BJ (cell line): Measurements from ENCODE around the gene PATL2. TPM values are rescaled to one million over a fixed set of nuclear protein-coding genes. Genes with fewer than 3 reads are reported as not detected.

Source experiments
- CTCF ChIA-PET: fragments of 350-600 bp; formaldehyde crosslinking; extraction: SDS; loops from one replicate; lab custom pipeline; 2021; ENCODE audit warnings: antibody characterized with exemption, inconsistent platforms; lab: Yijun Ruan, JAX
- POLR2A ChIA-PET: fragments of 300-600 bp; sonication (Branson Sonifier 250); formaldehyde crosslinking; extraction: SDS; loops from one replicate; lab custom pipeline; 2021; ENCODE audit warnings: antibody characterized with exemption; lab: Charles Lee
- DNase-seq: peaks from one replicate; pipeline ENCODE4 v3.0.0-alpha.2; 2011; ENCODE audit warnings: low read depth
- H3K27me3 ChIP-seq: 2 replicates; pipeline ENCODE4 v1.6.0; 2011; ENCODE audit warnings: low read length; ENCODE audit not compliant: control insufficient read depth, insufficient read depth
- H3K36me3 ChIP-seq: 2 replicates; pipeline ENCODE4 v1.5.1; 2011; ENCODE audit warnings: low read length; ENCODE audit not compliant: control insufficient read depth, insufficient read depth
- H3K4me3 ChIP-seq: 2 replicates; pipeline ENCODE4 v1.5.1; 2011; ENCODE audit warnings: low read depth, mild to moderate bottlenecking, control low read depth, low read length
- polyA plus RNA-seq: library from polyadenylated mRNA; depleted of rRNA; stranded (reverse); fragments of >200 nt; gene quantifications from 2 replicates; pipeline ENCODE4 v1.2.3, GENCODE V29; 2011
- TF ChIP-seq, protein P1 (sequence below): IDR thresholded peaks from 2 replicates; pipeline ENCODE4 v1.5.1; 2011; ENCODE audit warnings: low read depth, mild to moderate bottlenecking, control low read depth, inconsistent platforms, low read length, moderate library complexity; ENCODE audit not compliant: insufficient read depth

The PATL2 gene
- polyA plus RNA-seq, 1 experiment = 0.12 TPM

DNA sequence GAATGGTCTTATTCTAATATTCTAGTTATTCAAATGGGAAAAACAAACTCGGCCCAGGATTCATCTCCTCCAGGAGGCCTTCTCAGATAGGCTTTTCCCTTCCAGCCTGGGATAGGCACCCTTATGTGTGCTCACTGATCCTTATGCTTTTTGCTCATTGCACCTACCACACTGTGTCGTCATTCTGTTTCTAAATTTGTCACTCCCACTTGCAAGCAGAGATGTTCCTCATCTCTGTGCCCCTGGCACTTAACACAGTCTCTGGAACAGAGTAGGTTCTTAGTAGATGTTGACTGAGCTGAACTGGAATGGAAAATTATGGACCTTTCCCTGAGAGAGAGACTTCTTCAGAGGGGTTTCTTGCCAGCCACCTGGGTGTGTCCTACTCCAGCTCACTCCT is 28.9 kb downstream of the PATL2 start:
- H3K27me3 ChIP-seq = peaks cover 12% of the 10 kb centered on the region
- TF ChIP-seq, protein P1, sequence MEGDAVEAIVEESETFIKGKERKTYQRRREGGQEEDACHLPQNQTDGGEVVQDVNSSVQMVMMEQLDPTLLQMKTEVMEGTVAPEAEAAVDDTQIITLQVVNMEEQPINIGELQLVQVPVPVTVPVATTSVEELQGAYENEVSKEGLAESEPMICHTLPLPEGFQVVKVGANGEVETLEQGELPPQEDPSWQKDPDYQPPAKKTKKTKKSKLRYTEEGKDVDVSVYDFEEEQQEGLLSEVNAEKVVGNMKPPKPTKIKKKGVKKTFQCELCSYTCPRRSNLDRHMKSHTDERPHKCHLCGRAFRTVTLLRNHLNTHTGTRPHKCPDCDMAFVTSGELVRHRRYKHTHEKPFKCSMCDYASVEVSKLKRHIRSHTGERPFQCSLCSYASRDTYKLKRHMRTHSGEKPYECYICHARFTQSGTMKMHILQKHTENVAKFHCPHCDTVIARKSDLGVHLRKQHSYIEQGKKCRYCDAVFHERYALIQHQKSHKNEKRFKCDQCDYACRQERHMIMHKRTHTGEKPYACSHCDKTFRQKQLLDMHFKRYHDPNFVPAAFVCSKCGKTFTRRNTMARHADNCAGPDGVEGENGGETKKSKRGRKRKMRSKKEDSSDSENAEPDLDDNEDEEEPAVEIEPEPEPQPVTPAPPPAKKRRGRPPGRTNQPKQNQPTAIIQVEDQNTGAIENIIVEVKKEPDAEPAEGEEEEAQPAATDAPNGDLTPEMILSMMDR = no peak
- H3K4me3 ChIP-seq = no peak overlapping the region
- CTCF ChIA-PET = interaction anchor here (1.4 to 3.0 kb wide), 3 partner anchors 12 to 29 kb away, joined by 3 to 13 read pairs (median 4); partner anchors contain the start of genes B2M, PATL2 and SPG11
- POLR2A ChIA-PET = no interaction called here
- H3K36me3 ChIP-seq = no peaks in the 10 kb centered on the region
- DNase-seq = no peak

- TF ChIP-seq, protein P1 = no peak
- Histone ChIP-seq H3K36me3 (no peaks in the 10 kb centered on the region), H3K27me3 (peaks cover 20% of the 10 kb centered on the region), H3K4me3 (no peak overlapping the region)
- ChIA-PET POLR2A (no interaction called here), CTCF (interaction anchor here (0.9 kb wide), 1 partner anchor 13 kb away, joined by 4 read pairs; the partner anchor contains the start of gene SPG11)
- no peak for DNase-seq
Measured at GRCh38 chr15:44676676-44677075, 34.4 kb downstream of the PATL2 start.

DNA sequence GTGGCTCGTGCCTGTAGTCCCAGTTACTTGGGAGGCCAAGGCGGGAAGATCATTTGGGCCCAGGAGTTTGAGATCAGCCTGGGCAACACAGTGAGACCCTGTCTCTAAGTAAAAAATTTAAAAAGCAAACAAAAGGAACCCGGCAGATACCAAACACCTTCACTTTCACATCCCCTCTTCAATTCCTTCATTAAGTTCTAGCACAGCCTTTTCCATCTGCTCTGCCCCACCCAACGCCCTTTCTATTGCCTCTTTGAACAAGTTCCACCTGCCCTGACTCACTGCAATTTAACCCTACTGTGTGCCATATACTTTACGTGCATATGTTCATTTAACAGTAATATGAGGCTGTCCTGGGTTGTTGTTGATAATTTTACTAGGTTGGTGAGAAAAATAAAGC is 35.2 kb downstream of the PATL2 start:
- Histone ChIP-seq H3K36me3 (no peaks in the 10 kb centered on the region), H3K4me3 (no peak overlapping the region), H3K27me3 (peaks cover 17% of the 10 kb centered on the region)
- no peak for DNase-seq
- TF ChIP-seq, protein P1 = no peak
- ChIA-PET POLR2A (no interaction called here), CTCF (interaction anchor here (1.0 kb wide), 1 partner anchor 13 kb away, joined by 3 read pairs; the partner anchor contains the start of gene SPG11)

- ChIA-PET CTCF (interaction anchor here (2.2 kb wide), 1 partner anchor 10 kb away, joined by 9 read pairs; the partner anchor contains the start of gene SPG11), POLR2A (no interaction called here)
- H3K4me3 ChIP-seq = no peak overlapping the region
- DNase-seq = no peak
- TF ChIP-seq, protein P1 = no peak
- no peaks in the 10 kb centered on the region for H3K36me3 ChIP-seq
- H3K27me3 ChIP-seq = peaks cover 16% of the 10 kb centered on the region
Measured at GRCh38 chr15:44673639-44674038, 37.5 kb downstream of the PATL2 start.

- POLR2A ChIA-PET = no interaction called here
- H3K36me3 ChIP-seq = no peaks in the 10 kb centered on the region
- TF ChIP-seq, protein P1 = no peak
- no peak overlapping the region for H3K4me3 ChIP-seq
- DNase-seq = no peak
- CTCF ChIA-PET = interaction anchor here (1.0 to 1.7 kb wide), 2 partner anchors 12 to 67 kb away, joined by 3 to 4 read pairs; no protein-coding TSS in a partner anchor
- peaks cover 10% of the 10 kb centered on the region for H3K27me3 ChIP-seq
Measured at GRCh38 chr15:44670087-44670950, 40.8 kb downstream of the PATL2 start.
